K562 (cell line): ENCODE data around the gene CARD14. TPM values are rescaled to one million over a fixed set of nuclear protein-coding genes. Genes with fewer than 3 reads are reported as not detected.

Experiments
- ATAC-seq: fragments of 200-7000 bp; cut with Tn5 transposase; 3 replicates; pipeline ENCODE4 v1.9.1; 2020; ENCODE audit warnings: moderate library complexity
- BruUV-seq: library from RNA; stranded (reverse); fragments of 400-500 nt; replicated peaks from 2 replicates; lab custom pipeline; 2021; lab: Mats Ljungman, UMichigan
- CTCF ChIA-PET: fragments of 300-600 bp; formaldehyde crosslinking; extraction: SDS; loops from one replicate; lab custom pipeline; 2021; ENCODE audit warnings: low intra/inter-chr PET ratio; lab: Yijun Ruan, JAX
- POLR2A ChIA-PET: fragments of 300-600, 350-650 bp; sonication (Branson Sonifier 250); formaldehyde crosslinking; extraction: SDS; loops from one replicate; lab custom pipeline; 2021; ENCODE audit warnings: antibody characterized with exemption, inconsistent platforms; lab: Yijun Ruan, JAX
- DNase-seq, 4 experiments: peaks; one replicate each; pipeline versions ENCODE4 v3.0.0 to v3.0.0-alpha.2; 2011 to 2018; ENCODE audit warnings: low spot score in 3 of 4, mixed read lengths in 3 of 4; ENCODE audit errors: extremely low read depth in 1 of 4
- FAIRE-seq: peaks from 2 replicates; lab custom pipeline; 2011; peaks lifted over from hg19 to GRCh38; lab: Jason Lieb, UNC
- H2AFZ ChIP-seq: 2 replicates; pipeline ENCODE4 v1.6.0; 2011; ENCODE audit warnings: low read depth, low read length, control low read depth, inconsistent platforms
- H3K27ac ChIP-seq: fragments of 200-600 bp; 3 replicates; pipeline ENCODE4 v1.8.0; 2011; ENCODE audit warnings: low read depth, mild to moderate bottlenecking, control low read depth, inconsistent platforms, low read length, moderate library complexity, mixed read lengths; ENCODE audit errors: extremely low read depth
- H3K27me3 ChIP-seq, 2 experiments: fragments of 300-600 bp in 1 of 2; 2 replicates in 1 of 2; 3 replicates in 1 of 2; pipeline versions ENCODE4 v1.6.0 to v1.8.0; 2011; ENCODE audit warnings: inconsistent platforms in 2 of 2, low read length in 2 of 2, mild to moderate bottlenecking in 1 of 2, mixed read lengths in 1 of 2, moderate library complexity in 1 of 2; ENCODE audit not compliant: control insufficient read depth in 2 of 2, insufficient read depth in 2 of 2
- H3K36me3 ChIP-seq: fragments of 300-600 bp; 3 replicates; pipeline ENCODE4 v1.8.0; 2011; ENCODE audit warnings: mild to moderate bottlenecking, low read length, inconsistent platforms; ENCODE audit not compliant: control insufficient read depth, insufficient read depth
- H3K4me1 ChIP-seq, 2 experiments: fragments of 200-600 bp in 1 of 2; replicated peaks in 1 of 2; 2 replicates in 1 of 2; 3 replicates in 1 of 2; pipeline versions ENCODE4 v1.5.1 to v1.8.0; 2011; ENCODE audit warnings: inconsistent platforms in 2 of 2, low read length in 2 of 2, mild to moderate bottlenecking in 1 of 2, mixed read lengths in 1 of 2, moderate library complexity in 1 of 2; ENCODE audit not compliant: control insufficient read depth in 2 of 2, insufficient read depth in 2 of 2
- H3K4me2 ChIP-seq: 2 replicates; pipeline ENCODE4 v1.6.1; 2011; ENCODE audit warnings: low read length, control low read depth, inconsistent platforms, mixed read lengths; ENCODE audit not compliant: insufficient read depth
- H3K4me3 ChIP-seq: fragments of 200-600 bp; sonication (generic), shearing (Covaris generic); 2 replicates; pipeline ENCODE4 v1.5.1; 2016; ENCODE audit warnings: control low read depth, inconsistent platforms
- H3K79me2 ChIP-seq: fragments of 200-600 bp; 3 replicates; pipeline ENCODE4 v1.8.0; 2011; ENCODE audit warnings: low read length, inconsistent platforms; ENCODE audit not compliant: control insufficient read depth, insufficient read depth
- H3K9ac ChIP-seq, 2 experiments: 2 replicates each; pipeline versions ENCODE4 v1.6.0 to v1.6.1; 2011; ENCODE audit warnings: low read depth in 2 of 2, low read length in 2 of 2, control low read depth in 1 of 2, inconsistent platforms in 1 of 2, mild to moderate bottlenecking in 1 of 2, mixed read lengths in 1 of 2; ENCODE audit not compliant: insufficient read depth in 1 of 2
- H3K9me1 ChIP-seq: one replicate; pipeline ENCODE4 v1.6.0; 2011; ENCODE audit warnings: inconsistent platforms, mild to moderate bottlenecking, low read length, moderate library complexity; ENCODE audit not compliant: control insufficient read depth, insufficient read depth
- H3K9me3 ChIP-seq: replicated peaks from 2 replicates; pipeline ENCODE4 v1.5.1; 2011; ENCODE audit warnings: low read depth, low read length, inconsistent platforms; ENCODE audit not compliant: control insufficient read depth, insufficient read depth
- H4K20me1 ChIP-seq: replicated peaks from 2 replicates; pipeline ENCODE4 v1.6.1; 2011; ENCODE audit warnings: low read length, inconsistent platforms, mixed read lengths; ENCODE audit not compliant: control insufficient read depth, insufficient read depth
- ARID2 ChIP-seq: fragments of 450-650 bp; IDR thresholded peaks from 2 replicates; pipeline ENCODE4 v1.6.1; 2017; ENCODE audit warnings: antibody characterized with exemption, mild to moderate bottlenecking
- DNMT1 ChIP-seq: fragments of 450-650 bp; IDR thresholded peaks from 2 replicates; pipeline ENCODE4 v1.6.1; 2016; ENCODE audit warnings: antibody characterized with exemption, mild to moderate bottlenecking
- FOXJ2 ChIP-seq: fragments of 200-800 bp; sonication (Bioruptor generic); IDR thresholded peaks from 2 replicates; pipeline ENCODE4 v1.6.1; 2016; ENCODE audit warnings: missing genetic modification characterization, missing compliant biosample characterization
- HMGN3 ChIP-seq: IDR thresholded peaks from 2 replicates; pipeline ENCODE4 v1.6.1; 2011; ENCODE audit warnings: borderline replicate concordance, low read depth, mild to moderate bottlenecking, mixed read lengths, low read length; ENCODE audit not compliant: insufficient read length; ENCODE audit errors: extremely low read depth
- MTA1 ChIP-seq: fragments of 450-650 bp; IDR thresholded peaks from 2 replicates; pipeline ENCODE4 v1.6.1; 2017; ENCODE audit warnings: borderline replicate concordance
- NCOA6 ChIP-seq: fragments of 450-650 bp; IDR thresholded peaks from 2 replicates; pipeline ENCODE4 v1.6.1; 2017; ENCODE audit warnings: mild to moderate bottlenecking
- NEUROD1 ChIP-seq: fragments of 150-350 bp; IDR thresholded peaks from 2 replicates; pipeline ENCODE4 v1.6.1; 2014; ENCODE audit warnings: borderline replicate concordance, low read length, low read depth; ENCODE audit not compliant: partially characterized antibody
- NR2C1 ChIP-seq, 2 experiments: fragments of 450-650 bp; IDR thresholded peaks; 2 replicates each; pipeline ENCODE4 v1.6.1; 2017; ENCODE audit warnings: mild to moderate bottlenecking in 2 of 2, antibody characterized with exemption in 1 of 2, inconsistent platforms in 1 of 2, missing compliant biosample characterization in 1 of 2, missing genetic modification characterization in 1 of 2
- NR3C1 ChIP-seq: sonication (generic); formaldehyde crosslinking; IDR thresholded peaks from 2 replicates; pipeline ENCODE4 v1.8.1; 2022; ENCODE audit warnings: missing genetic modification reagents
- RAD21 ChIP-seq, 2 experiments: fragments of 250-450 bp in 1 of 2; fragments of 450-650 bp in 1 of 2; sonication (Bioruptor Pico) in 1 of 2; formaldehyde crosslinking in 1 of 2; IDR thresholded peaks in 1 of 2; conservative IDR thresholded peaks in 1 of 2; 2 replicates each; pipeline versions ENCODE4 v1.4.0 to v1.8.0; 2020 to 2022; ENCODE audit warnings: mild to moderate bottlenecking in 2 of 2, moderate library complexity in 1 of 2
- RBBP5 ChIP-seq: fragments of 200-600 bp; sonication (generic); IDR thresholded peaks from 2 replicates; pipeline ENCODE4 v1.6.1; 2012; ENCODE audit warnings: borderline replicate concordance, mild to moderate bottlenecking, low read length, control low read depth, inconsistent platforms; ENCODE audit not compliant: insufficient read depth, poor library complexity, severe bottlenecking
- SMARCA5 ChIP-seq: fragments of 450-650 bp; IDR thresholded peaks from 2 replicates; pipeline ENCODE4 v1.6.1; 2016
- SMC3 ChIP-seq: conservative IDR thresholded peaks from 2 replicates; pipeline ENCODE4 v1.6.1; 2011; ENCODE audit warnings: low read depth, low read length, improper control_type of control experiment; ENCODE audit not compliant: insufficient read depth
- TCF7 ChIP-seq: sonication (generic); IDR thresholded peaks from 2 replicates; pipeline ENCODE4 v1.6.1; 2016; ENCODE audit warnings: antibody characterized with exemption, borderline replicate concordance
- ZNF551 ChIP-seq: fragments of 250-450 bp; sonication (Bioruptor Pico); IDR thresholded peaks from 2 replicates; pipeline ENCODE4 v1.5.0; 2021; ENCODE audit warnings: mild to moderate bottlenecking, moderate library complexity
- ZNF584 ChIP-seq: fragments of 200-800 bp; sonication (Bioruptor generic); IDR thresholded peaks from 2 replicates; pipeline ENCODE4 v1.6.1; 2016; ENCODE audit warnings: low read depth, mild to moderate bottlenecking, missing genetic modification characterization, missing compliant biosample characterization
- ZSCAN32 ChIP-seq: fragments of 450-650 bp; formaldehyde crosslinking; IDR thresholded peaks from 2 replicates; pipeline ENCODE4 v1.4.0; 2020; ENCODE audit warnings: mild to moderate bottlenecking, moderate library complexity
- WGBS: fragments of 100-300 bp; shearing (Covaris generic); methylation state at CpG from one replicate; pipeline ENCODE4 v1.1.6; 2016; ENCODE audit warnings: low coverage, mixed read lengths; ENCODE audit not compliant: insufficient coverage; ENCODE audit errors: missing lambda C conversion rate; 5-methylcytosine and 5-hydroxymethylcytosine counted together
- in situ Hi-C: fragments of 300-500 bp; cut with MboI; formaldehyde crosslinking; loops from 4 replicates; pipeline ENCODE4 v1.15.0; 2018; ENCODE audit warnings: inconsistent platforms, mixed read lengths
- intact Hi-C: fragments of 100-400 bp; cut with micrococcal nuclease; formaldehyde crosslinking; loops from 2 replicates; pipeline ENCODE4 v1.14.2; 2022
- polyA plus RNA-seq, 8 experiments: library from polyadenylated mRNA; depleted of rRNA in 4 of 8; stranded (reverse) in 5 of 8; unstranded in 3 of 8; fragments of >200 nt; fragmentation: Nextera tagmentation in 2 of 8; fragmentation: Illumina TruSeq in 1 of 8; extraction: Ambion mirVana in 2 of 8; extraction: Trizol in 1 of 8; gene quantifications; 2 replicates each; pipeline versions ENCODE4 v1.2.1 to v1.2.3, GENCODE V29; 2011 to 2014; ENCODE audit warnings: inconsistent platforms in 1 of 8, missing spikeins in 1 of 8
- total RNA-seq, 7 experiments: library from RNA; depleted of rRNA in 6 of 7; stranded (reverse); fragments of >200 nt in 6 of 7; fragmentation: Illumina TruSeq in 2 of 7; extraction: Trizol in 2 of 7; gene quantifications; 2 replicates each; pipeline versions ENCODE4 v1.2.1 to v1.2.3, GENCODE V29; 2011 to 2021; ENCODE audit warnings: low replicate concordance in 1 of 7
- TF ChIP-seq, protein P1 (sequence below): IDR thresholded peaks from 3 replicates; pipeline ENCODE4 v1.6.1; 2011; ENCODE audit warnings: borderline replicate concordance, mild to moderate bottlenecking, moderate library complexity; ENCODE audit not compliant: insufficient read length; ENCODE audit errors: extremely low read depth
- TF ChIP-seq, protein P2 (sequence below): fragments of 250-450 bp; sonication (Bioruptor Pico); IDR thresholded peaks from 2 replicates; pipeline ENCODE4 v1.9.0; 2021; ENCODE audit warnings: mild to moderate bottlenecking

Gene CARD14
- total and polyA plus RNA-seq, 9 of the 15 experiments (the other 6 are each of a cell fraction or from before 2014, with no cell fraction given) = not detected

DNA sequence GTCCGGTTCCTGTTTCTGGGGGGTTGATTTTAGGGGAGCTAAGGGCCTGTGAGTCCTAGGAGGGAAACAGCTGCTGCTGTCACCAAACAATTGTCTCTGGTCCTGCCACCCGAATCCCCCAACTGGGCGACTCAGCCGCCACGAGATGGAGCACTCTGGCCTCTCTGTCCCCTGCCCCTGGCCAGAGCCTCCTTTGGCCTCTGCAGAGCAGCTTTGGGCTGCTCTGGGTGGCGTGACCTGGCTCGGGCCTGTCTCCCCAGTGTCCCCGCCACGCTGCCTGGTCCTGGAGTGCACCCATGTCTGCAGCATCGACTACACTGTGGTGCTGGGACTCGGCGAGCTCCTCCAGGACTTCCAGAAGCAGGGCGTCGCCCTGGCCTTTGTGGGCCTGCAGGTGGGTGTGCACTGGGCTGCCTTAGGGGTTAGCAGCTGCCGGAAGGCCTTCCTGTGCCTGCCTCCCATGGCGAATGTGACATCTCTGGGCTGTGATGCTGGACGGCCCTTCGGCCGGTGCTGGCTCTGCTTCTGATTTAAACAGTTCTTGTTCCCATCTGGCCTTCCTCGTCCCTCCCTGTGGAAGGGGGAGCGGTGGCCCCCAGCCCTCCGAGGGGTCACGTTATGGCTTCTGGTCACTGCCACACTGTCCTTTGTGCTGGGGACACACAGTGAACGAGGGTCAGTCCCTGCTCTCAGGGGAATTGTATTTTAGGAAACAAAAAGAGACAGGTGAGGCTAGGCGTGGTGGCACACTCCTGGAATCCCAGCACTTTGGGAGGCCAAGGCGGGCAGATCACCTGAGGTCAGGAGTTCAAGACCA lies 79.3 kb downstream of the CARD14 start:
- no TSS peak for BruUV-seq
- TF ChIP-seq HMGN3 = peak; percentile 31
- TF ChIP-seq ARID2 = 0 out of 2 replicates have a peak, but pooled peaks have one; percentile 34
- TF ChIP-seq SMARCA5 = no peak
- TF ChIP-seq TCF7 = no peak
- no peak for TF ChIP-seq MTA1
- no peak for TF ChIP-seq ZNF551
- TF ChIP-seq NR2C1 (IDR thresholded peaks at IDR 0.05) = no peak
- no peak for TF ChIP-seq NR2C1 (tag; IDR thresholded peaks at IDR 0.05)
- TF ChIP-seq RAD21 (CRISPR knock-in tag; conservative IDR thresholded peaks at IDR 0.05 in 1 of 2, IDR thresholded peaks at IDR 0.05 in 1 of 2) = peak; percentile 39 to 78
- TF ChIP-seq, protein P1, sequence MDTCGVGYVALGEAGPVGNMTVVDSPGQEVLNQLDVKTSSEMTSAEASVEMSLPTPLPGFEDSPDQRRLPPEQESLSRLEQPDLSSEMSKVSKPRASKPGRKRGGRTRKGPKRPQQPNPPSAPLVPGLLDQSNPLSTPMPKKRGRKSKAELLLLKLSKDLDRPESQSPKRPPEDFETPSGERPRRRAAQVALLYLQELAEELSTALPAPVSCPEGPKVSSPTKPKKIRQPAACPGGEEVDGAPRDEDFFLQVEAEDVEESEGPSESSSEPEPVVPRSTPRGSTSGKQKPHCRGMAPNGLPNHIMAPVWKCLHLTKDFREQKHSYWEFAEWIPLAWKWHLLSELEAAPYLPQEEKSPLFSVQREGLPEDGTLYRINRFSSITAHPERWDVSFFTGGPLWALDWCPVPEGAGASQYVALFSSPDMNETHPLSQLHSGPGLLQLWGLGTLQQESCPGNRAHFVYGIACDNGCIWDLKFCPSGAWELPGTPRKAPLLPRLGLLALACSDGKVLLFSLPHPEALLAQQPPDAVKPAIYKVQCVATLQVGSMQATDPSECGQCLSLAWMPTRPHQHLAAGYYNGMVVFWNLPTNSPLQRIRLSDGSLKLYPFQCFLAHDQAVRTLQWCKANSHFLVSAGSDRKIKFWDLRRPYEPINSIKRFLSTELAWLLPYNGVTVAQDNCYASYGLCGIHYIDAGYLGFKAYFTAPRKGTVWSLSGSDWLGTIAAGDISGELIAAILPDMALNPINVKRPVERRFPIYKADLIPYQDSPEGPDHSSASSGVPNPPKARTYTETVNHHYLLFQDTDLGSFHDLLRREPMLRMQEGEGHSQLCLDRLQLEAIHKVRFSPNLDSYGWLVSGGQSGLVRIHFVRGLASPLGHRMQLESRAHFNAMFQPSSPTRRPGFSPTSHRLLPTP = no peak
- TF ChIP-seq ZNF584 (CRISPR knock-in tag) = no peak
- TF ChIP-seq, protein P2, sequence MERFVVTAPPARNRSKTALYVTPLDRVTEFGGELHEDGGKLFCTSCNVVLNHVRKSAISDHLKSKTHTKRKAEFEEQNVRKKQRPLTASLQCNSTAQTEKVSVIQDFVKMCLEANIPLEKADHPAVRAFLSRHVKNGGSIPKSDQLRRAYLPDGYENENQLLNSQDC = no peak
- no peak for TF ChIP-seq ZSCAN32 (CRISPR knock-in tag)
- no peak for TF ChIP-seq NR3C1
- TF ChIP-seq SMC3 = peak; percentile 29; the same call in 1 of the 2 replicates
- TF ChIP-seq DNMT1 = no peak
- no peak for TF ChIP-seq FOXJ2 (tag)
- no peak for TF ChIP-seq NCOA6
- TF ChIP-seq RBBP5 = no peak
- no peak for TF ChIP-seq NEUROD1

More for the DNA sequence above, 79.3 kb downstream of the CARD14 start:
- FAIRE-seq = no peak
- no peaks in the 10 kb centered on the region for H4K20me1 ChIP-seq
- no peaks in the 10 kb centered on the region for H3K27me3 ChIP-seq
- H3K27ac ChIP-seq = no peak overlapping the region
- intact Hi-C loops (no loop called here), in situ Hi-C loops (no loop called here)
- ChIA-PET POLR2A (interaction anchor here (0.6 kb wide), 1 partner anchor 1690 kb away, joined by 3 read pairs; no protein-coding TSS in a partner anchor), CTCF (no interaction called here)
- peak; percentile 88 for ATAC-seq
- H3K9me1 ChIP-seq = no peaks in the 10 kb centered on the region
- no peak overlapping the region for H3K4me3 ChIP-seq
- H3K9ac ChIP-seq = peak overlapping the region in 1 of 2 experiments; percentile 84; a peak in 2 of 4 replicates
- peaks cover 10 to 57% of the 10 kb centered on the region in 2 experiments for H3K4me1 ChIP-seq
- H3K36me3 ChIP-seq = no peaks in the 10 kb centered on the region
- 67% methylated on average over 24 of the region's 26 CpGs for WGBS
- DNase-seq = peak in 3 of 4 experiments; percentile 21 to 54 (median 46)
- peak overlapping the region; percentile 58; the same call in 1 of the 2 replicates for H2AFZ ChIP-seq
- no peaks in the 10 kb centered on the region for H3K9me3 ChIP-seq
- H3K4me2 ChIP-seq = no peak overlapping the region
- H3K79me2 ChIP-seq = no peaks in the 10 kb centered on the region
